ENCODE data around the gene FILIP1.
A peak's percentile ranks its signal among the peaks of the same experiment; 100 is the strongest.

The FILIP1 gene

GRCh38 chr6:75299801-75300530 is 193.6 kb downstream of the FILIP1 start:
- Histone ChIP-seq H3K9ac (ENCODE audit: low read length) (no peak overlapping the region), H3K9me3 (ENCODE audit: insufficient read depth, low read length) (no peaks in the 10 kb centered on the region), H3K79me2 (ENCODE audit: insufficient read depth, low read length) (no peaks in the 10 kb centered on the region), H3K27ac (ENCODE audit: low read depth, low read length) (no peak overlapping the region), H4K20me1 (ENCODE audit: low read depth, low read length) (no peaks in the 10 kb centered on the region), H3F3A (ENCODE audit: insufficient read depth) (no peaks in the 10 kb centered on the region; the same call in 1 of the 2 replicates), H3K36me3 (ENCODE audit: low read length) (no peaks in the 10 kb centered on the region), H3K27me3 (ENCODE audit: low read length) (no peaks in the 10 kb centered on the region), H3K9me2 (replicated peaks; ENCODE audit: insufficient read depth, low read length) (no peaks in the 10 kb centered on the region), H3K4me3 (ENCODE audit: insufficient read depth, low read length, poor library complexity, severe bottlenecking) (no peak overlapping the region), H3K4me2 (ENCODE audit: low read depth, low read length, poor library complexity, severe bottlenecking) (no peak overlapping the region), H2AFZ (ENCODE audit: low read depth, low read length, severe bottlenecking) (no peak overlapping the region)
- TF ChIP-seq EZH2phosphoT487 (conservative IDR thresholded peaks at IDR 0.05; ENCODE audit: low read length) = no peak
- TF ChIP-seq CTCF (IDR thresholded peaks at IDR 0.05; ENCODE audit: insufficient read depth, low read length, poor library complexity, severe bottlenecking) = no peak

- no peaks in the 10 kb centered on the region for H3K27me3 ChIP-seq (ENCODE audit: low read length)
- H3K4me3 ChIP-seq (ENCODE audit: insufficient read depth, low read length, poor library complexity, severe bottlenecking) = no peak overlapping the region
- TF ChIP-seq CTCF (IDR thresholded peaks at IDR 0.05; ENCODE audit: insufficient read depth, low read length, poor library complexity, severe bottlenecking) (peak; percentile 58), EZH2phosphoT487 (conservative IDR thresholded peaks at IDR 0.05; ENCODE audit: low read length) (no peak)
- H3K4me2 ChIP-seq (ENCODE audit: low read depth, low read length, poor library complexity, severe bottlenecking) = no peak overlapping the region
- no peak overlapping the region for H2AFZ ChIP-seq (ENCODE audit: low read depth, low read length, severe bottlenecking)
- H3K27ac ChIP-seq (ENCODE audit: low read depth, low read length) = no peak overlapping the region
- H4K20me1 ChIP-seq (ENCODE audit: low read depth, low read length) = no peaks in the 10 kb centered on the region
- no peaks in the 10 kb centered on the region for H3K79me2 ChIP-seq (ENCODE audit: insufficient read depth, low read length)
- H3K9ac ChIP-seq (ENCODE audit: low read length) = no peak overlapping the region
- H3K36me3 ChIP-seq (ENCODE audit: low read length) = no peaks in the 10 kb centered on the region
- H3K9me3 ChIP-seq (ENCODE audit: insufficient read depth, low read length) = no peaks in the 10 kb centered on the region
- peaks cover 10% of the 10 kb centered on the region; the same call in 1 of the 2 replicates for H3F3A ChIP-seq (ENCODE audit: insufficient read depth)
- H3K9me2 ChIP-seq (replicated peaks; ENCODE audit: insufficient read depth, low read length) = no peaks in the 10 kb centered on the region
These were observed 196.5 kb downstream of the FILIP1 start for GRCh38 chr6:75296811-75297779.

GRCh38 chr6:75292555-75292954 is 201.0 kb downstream of the FILIP1 start:
- no peak for TF ChIP-seq EZH2phosphoT487 (conservative IDR thresholded peaks at IDR 0.05; ENCODE audit: low read length)
- TF ChIP-seq CTCF (IDR thresholded peaks at IDR 0.05; ENCODE audit: insufficient read depth, low read length, poor library complexity, severe bottlenecking) = no peak
- Histone ChIP-seq H2AFZ (ENCODE audit: low read depth, low read length, severe bottlenecking) (no peak overlapping the region), H3K79me2 (ENCODE audit: insufficient read depth, low read length) (peaks cover 7% of the 10 kb centered on the region; the same call in 1 of the 2 replicates), H3K27ac (ENCODE audit: low read depth, low read length) (no peak overlapping the region), H3K9me2 (replicated peaks; ENCODE audit: insufficient read depth, low read length) (no peaks in the 10 kb centered on the region), H3K9ac (ENCODE audit: low read length) (no peak overlapping the region), H3K27me3 (ENCODE audit: low read length) (no peaks in the 10 kb centered on the region), H3F3A (ENCODE audit: insufficient read depth) (peaks cover 12% of the 10 kb centered on the region; the same call in 1 of the 2 replicates), H3K36me3 (ENCODE audit: low read length) (no peaks in the 10 kb centered on the region), H3K4me3 (ENCODE audit: insufficient read depth, low read length, poor library complexity, severe bottlenecking) (no peak overlapping the region), H3K9me3 (ENCODE audit: insufficient read depth, low read length) (no peaks in the 10 kb centered on the region), H3K4me2 (ENCODE audit: low read depth, low read length, poor library complexity, severe bottlenecking) (no peak overlapping the region), H4K20me1 (ENCODE audit: low read depth, low read length) (no peaks in the 10 kb centered on the region)

Data from SU-DHL-6 (cell line).